ENCODE data around the gene CLEC6A.

- TF ChIP-seq POLR2AphosphoS5 (IDR thresholded peaks at IDR 0.05; ENCODE audit: low read depth, low read length), result no peak
- TF ChIP-seq TAF1 (IDR thresholded peaks at IDR 0.05; ENCODE audit: borderline replicate concordance, insufficient read depth, low read length), result no peak
- no peak for TF ChIP-seq REST (IDR thresholded peaks at IDR 0.05; ENCODE audit: insufficient read depth in 1 of 2, low read depth in 2 of 2, low read length in 2 of 2)
Measured at GRCh38 chr12:8475508-8476203, 19.9 kb downstream of the CLEC6A start.
